Liver (tissue), 3 donors: ENCODE measurements around the gene MAGI1.
"Not testable (repeated sequence)": the region's sequence is repeated elsewhere in the genome, so short reads cannot be mapped to it uniquely, and the experiment has no call there.

Experiments
- FOXA1 ChIP-seq: IDR thresholded peaks from 2 replicates; pipeline ENCODE4 v1.6.1; 2016; ENCODE audit warnings: antibody characterized with exemption
- GABPA ChIP-seq, 2 donors: IDR thresholded peaks in 1 of 2; conservative IDR thresholded peaks in 1 of 2; 2 replicates each; pipeline ENCODE4 v1.6.1; 2016; ENCODE audit warnings: antibody characterized with exemption in 2 of 2, mild to moderate bottlenecking in 1 of 2, moderate library complexity in 1 of 2
- HNF4G ChIP-seq: IDR thresholded peaks from 2 replicates; pipeline ENCODE4 v1.6.1; 2016; ENCODE audit warnings: antibody characterized with exemption
- JUND ChIP-seq, 2 donors: IDR thresholded peaks; 2 replicates each; pipeline ENCODE4 v1.6.1; 2016; ENCODE audit warnings: antibody characterized with exemption in 2 of 2
- RAD21 ChIP-seq, 2 donors: IDR thresholded peaks; 2 replicates each; pipeline ENCODE4 v1.6.1; 2016; ENCODE audit warnings: antibody characterized with exemption in 2 of 2, mild to moderate bottlenecking in 2 of 2
- RXRA ChIP-seq, 2 donors: IDR thresholded peaks; 2 replicates each; pipeline ENCODE4 v1.6.1; 2017 to 2018; ENCODE audit warnings: antibody characterized with exemption in 2 of 2, mild to moderate bottlenecking in 1 of 2
- SP1 ChIP-seq: IDR thresholded peaks from 2 replicates; pipeline ENCODE4 v1.6.1; 2018; ENCODE audit warnings: antibody characterized with exemption, mild to moderate bottlenecking
- TAF1 ChIP-seq: conservative IDR thresholded peaks from 2 replicates; pipeline ENCODE4 v1.6.1; 2016; ENCODE audit warnings: antibody characterized with exemption, mild to moderate bottlenecking
- YY1 ChIP-seq: IDR thresholded peaks from 2 replicates; pipeline ENCODE4 v1.6.1; 2016; ENCODE audit warnings: antibody characterized with exemption, mild to moderate bottlenecking
- TF ChIP-seq, protein P1 (sequence below): IDR thresholded peaks from 2 replicates; pipeline ENCODE4 v1.6.1; 2016; ENCODE audit warnings: antibody characterized with exemption, mild to moderate bottlenecking
- TF ChIP-seq, protein P2 (sequence below): fragments of 150-350 bp; IDR thresholded peaks from 2 replicates; pipeline ENCODE4 v1.5.1; 2017; ENCODE audit warnings: improper control_type of control experiment, low read depth, low read length; ENCODE audit not compliant: missing input control
- TF ChIP-seq, protein P3 (sequence below): IDR thresholded peaks from 2 replicates; pipeline ENCODE4 v1.6.1; 2016; ENCODE audit warnings: antibody characterized with exemption
- TF ChIP-seq, protein P4 (sequence below): IDR thresholded peaks from 2 replicates; pipeline ENCODE4 v1.6.1; 2016; ENCODE audit warnings: antibody characterized with exemption
- TF ChIP-seq, protein P5 (sequence below): IDR thresholded peaks from 2 replicates; pipeline ENCODE4 v1.6.1; 2016; ENCODE audit warnings: antibody characterized with exemption
- donor health status: healthy.
- donor health status: healthy.

DNA sequence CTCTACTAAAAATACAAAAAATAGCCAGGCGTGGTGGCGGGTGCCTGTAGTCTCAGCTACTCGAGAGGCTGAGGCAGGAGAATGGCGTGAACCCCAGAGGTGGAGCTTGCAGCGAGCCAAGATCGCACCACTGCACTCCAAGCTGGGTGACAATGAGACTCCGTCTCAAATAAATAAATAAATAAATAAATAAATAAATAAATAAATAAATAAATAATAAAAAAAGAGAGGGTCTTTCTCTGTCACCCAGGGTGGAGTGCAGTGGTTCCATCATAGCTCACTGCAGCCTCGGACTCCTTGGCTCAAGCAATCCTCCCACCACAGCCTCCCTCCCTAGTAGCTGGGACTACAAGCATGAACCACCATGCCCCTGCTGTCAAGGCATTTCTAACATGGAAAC, 11.6 kb downstream of the MAGI1 start:
- TF ChIP-seq TAF1; GABPA (IDR thresholded peaks at IDR 0.05 in 1 of 2, conservative IDR thresholded peaks at IDR 0.05 in 1 of 2); RXRA (IDR thresholded peaks at IDR 0.05); JUND (IDR thresholded peaks at IDR 0.05); RAD21 (IDR thresholded peaks at IDR 0.05); HNF4G; YY1; SP1; FOXA1: not testable (repeated sequence)
- TF ChIP-seq, protein P1, sequence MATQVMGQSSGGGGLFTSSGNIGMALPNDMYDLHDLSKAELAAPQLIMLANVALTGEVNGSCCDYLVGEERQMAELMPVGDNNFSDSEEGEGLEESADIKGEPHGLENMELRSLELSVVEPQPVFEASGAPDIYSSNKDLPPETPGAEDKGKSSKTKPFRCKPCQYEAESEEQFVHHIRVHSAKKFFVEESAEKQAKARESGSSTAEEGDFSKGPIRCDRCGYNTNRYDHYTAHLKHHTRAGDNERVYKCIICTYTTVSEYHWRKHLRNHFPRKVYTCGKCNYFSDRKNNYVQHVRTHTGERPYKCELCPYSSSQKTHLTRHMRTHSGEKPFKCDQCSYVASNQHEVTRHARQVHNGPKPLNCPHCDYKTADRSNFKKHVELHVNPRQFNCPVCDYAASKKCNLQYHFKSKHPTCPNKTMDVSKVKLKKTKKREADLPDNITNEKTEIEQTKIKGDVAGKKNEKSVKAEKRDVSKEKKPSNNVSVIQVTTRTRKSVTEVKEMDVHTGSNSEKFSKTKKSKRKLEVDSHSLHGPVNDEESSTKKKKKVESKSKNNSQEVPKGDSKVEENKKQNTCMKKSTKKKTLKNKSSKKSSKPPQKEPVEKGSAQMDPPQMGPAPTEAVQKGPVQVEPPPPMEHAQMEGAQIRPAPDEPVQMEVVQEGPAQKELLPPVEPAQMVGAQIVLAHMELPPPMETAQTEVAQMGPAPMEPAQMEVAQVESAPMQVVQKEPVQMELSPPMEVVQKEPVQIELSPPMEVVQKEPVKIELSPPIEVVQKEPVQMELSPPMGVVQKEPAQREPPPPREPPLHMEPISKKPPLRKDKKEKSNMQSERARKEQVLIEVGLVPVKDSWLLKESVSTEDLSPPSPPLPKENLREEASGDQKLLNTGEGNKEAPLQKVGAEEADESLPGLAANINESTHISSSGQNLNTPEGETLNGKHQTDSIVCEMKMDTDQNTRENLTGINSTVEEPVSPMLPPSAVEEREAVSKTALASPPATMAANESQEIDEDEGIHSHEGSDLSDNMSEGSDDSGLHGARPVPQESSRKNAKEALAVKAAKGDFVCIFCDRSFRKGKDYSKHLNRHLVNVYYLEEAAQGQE, result not testable (repeated sequence)
- TF ChIP-seq, protein P2, sequence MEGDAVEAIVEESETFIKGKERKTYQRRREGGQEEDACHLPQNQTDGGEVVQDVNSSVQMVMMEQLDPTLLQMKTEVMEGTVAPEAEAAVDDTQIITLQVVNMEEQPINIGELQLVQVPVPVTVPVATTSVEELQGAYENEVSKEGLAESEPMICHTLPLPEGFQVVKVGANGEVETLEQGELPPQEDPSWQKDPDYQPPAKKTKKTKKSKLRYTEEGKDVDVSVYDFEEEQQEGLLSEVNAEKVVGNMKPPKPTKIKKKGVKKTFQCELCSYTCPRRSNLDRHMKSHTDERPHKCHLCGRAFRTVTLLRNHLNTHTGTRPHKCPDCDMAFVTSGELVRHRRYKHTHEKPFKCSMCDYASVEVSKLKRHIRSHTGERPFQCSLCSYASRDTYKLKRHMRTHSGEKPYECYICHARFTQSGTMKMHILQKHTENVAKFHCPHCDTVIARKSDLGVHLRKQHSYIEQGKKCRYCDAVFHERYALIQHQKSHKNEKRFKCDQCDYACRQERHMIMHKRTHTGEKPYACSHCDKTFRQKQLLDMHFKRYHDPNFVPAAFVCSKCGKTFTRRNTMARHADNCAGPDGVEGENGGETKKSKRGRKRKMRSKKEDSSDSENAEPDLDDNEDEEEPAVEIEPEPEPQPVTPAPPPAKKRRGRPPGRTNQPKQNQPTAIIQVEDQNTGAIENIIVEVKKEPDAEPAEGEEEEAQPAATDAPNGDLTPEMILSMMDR, result not testable (repeated sequence)
- TF ChIP-seq, protein P3, sequence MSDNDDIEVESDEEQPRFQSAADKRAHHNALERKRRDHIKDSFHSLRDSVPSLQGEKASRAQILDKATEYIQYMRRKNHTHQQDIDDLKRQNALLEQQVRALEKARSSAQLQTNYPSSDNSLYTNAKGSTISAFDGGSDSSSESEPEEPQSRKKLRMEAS, result not testable (repeated sequence)
- TF ChIP-seq, protein P4, sequence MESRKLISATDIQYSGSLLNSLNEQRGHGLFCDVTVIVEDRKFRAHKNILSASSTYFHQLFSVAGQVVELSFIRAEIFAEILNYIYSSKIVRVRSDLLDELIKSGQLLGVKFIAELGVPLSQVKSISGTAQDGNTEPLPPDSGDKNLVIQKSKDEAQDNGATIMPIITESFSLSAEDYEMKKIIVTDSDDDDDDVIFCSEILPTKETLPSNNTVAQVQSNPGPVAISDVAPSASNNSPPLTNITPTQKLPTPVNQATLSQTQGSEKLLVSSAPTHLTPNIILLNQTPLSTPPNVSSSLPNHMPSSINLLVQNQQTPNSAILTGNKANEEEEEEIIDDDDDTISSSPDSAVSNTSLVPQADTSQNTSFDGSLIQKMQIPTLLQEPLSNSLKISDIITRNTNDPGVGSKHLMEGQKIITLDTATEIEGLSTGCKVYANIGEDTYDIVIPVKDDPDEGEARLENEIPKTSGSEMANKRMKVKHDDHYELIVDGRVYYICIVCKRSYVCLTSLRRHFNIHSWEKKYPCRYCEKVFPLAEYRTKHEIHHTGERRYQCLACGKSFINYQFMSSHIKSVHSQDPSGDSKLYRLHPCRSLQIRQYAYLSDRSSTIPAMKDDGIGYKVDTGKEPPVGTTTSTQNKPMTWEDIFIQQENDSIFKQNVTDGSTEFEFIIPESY, result not testable (repeated sequence)
- TF ChIP-seq, protein P5, sequence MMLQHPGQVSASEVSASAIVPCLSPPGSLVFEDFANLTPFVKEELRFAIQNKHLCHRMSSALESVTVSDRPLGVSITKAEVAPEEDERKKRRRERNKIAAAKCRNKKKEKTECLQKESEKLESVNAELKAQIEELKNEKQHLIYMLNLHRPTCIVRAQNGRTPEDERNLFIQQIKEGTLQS, result not testable (repeated sequence)
